Measurements from ENCODE around the gene MIA. TPM values are rescaled to one million over a fixed set of nuclear protein-coding genes. Genes with fewer than 3 reads are reported as not detected.
"Not testable (repeated sequence)": the region's sequence is repeated elsewhere in the genome, so short reads cannot be mapped to it uniquely, and the experiment has no call there.

The MIA gene
- total and polyA plus RNA-seq, 3 experiments from 2014 or later = 0.89 to 1.1 TPM; not detected in 1

DNA sequence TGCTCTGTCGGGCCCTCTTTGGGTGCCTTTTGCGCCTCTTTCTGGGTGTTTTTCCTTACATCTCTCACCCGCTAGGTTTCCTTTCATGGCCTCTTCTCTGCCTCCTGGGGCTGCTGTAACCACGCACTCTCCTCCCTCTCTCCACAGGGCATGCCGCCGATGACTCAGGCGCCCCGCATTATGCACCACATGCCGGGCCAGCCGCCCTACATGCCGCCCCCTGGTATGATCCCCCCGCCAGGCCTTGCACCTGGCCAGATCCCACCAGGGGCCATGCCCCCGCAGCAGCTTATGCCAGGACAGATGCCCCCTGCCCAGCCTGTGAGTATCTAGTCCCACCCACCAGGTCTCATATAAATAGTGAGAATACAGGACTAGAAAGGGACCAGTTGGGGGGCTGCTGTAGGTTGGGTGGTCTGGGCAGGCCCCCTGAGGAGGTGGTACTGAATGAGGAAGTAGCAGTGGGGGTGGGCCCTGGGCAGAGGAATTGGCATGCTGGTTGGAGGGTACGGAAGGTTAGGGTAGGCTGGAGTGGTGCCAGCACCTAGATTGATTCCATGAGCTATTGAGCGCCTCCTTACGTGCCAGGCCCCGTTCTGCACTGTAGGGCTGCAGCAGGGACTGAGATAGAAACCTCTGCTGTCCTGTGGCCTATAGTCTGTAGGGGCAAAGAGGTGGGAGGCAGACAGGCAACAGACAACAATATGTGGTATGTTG lies 12.4 kb upstream of the MIA start:
- H3K36me3 ChIP-seq (ENCODE audit: insufficient read depth, low read length) = peaks cover 65% of the 10 kb centered on the region
- Mint-ChIP-seq H3K27me3 (no peaks in the 10 kb centered on the region), H3K36me3 (peaks cover 25 to 83% (median 35%) of the 10 kb centered on the region in 3 donors), H3K9me3 (no peaks in the 10 kb centered on the region), H3K27ac (peak overlapping the region; percentile 44 to 96 (median 90)), H3K4me3 (peak overlapping the region in 2 of 7 donors; percentile 51 to 80), H3K4me1 (peaks cover 47 to 67% (median 63%) of the 10 kb centered on the region in 3 donors)
- H3K4me1 ChIP-seq (ENCODE audit: insufficient read depth, low read length) = peaks cover 28% of the 10 kb centered on the region
- DNase-seq = no peak
- no peaks in the 10 kb centered on the region for H3K9me3 ChIP-seq (ENCODE audit: low read length)
- H3K27me3 ChIP-seq (ENCODE audit: insufficient read depth, low read length, poor library complexity, severe bottlenecking) = no peaks in the 10 kb centered on the region
- no peak overlapping the region for H3K4me3 ChIP-seq (ENCODE audit: low read length)
- CTCF ChIA-PET = no interaction called here
- H3K27ac ChIP-seq (ENCODE audit: low read depth, low read length) = no peak overlapping the region
- POLR2A ChIA-PET = no interaction called here

DNA sequence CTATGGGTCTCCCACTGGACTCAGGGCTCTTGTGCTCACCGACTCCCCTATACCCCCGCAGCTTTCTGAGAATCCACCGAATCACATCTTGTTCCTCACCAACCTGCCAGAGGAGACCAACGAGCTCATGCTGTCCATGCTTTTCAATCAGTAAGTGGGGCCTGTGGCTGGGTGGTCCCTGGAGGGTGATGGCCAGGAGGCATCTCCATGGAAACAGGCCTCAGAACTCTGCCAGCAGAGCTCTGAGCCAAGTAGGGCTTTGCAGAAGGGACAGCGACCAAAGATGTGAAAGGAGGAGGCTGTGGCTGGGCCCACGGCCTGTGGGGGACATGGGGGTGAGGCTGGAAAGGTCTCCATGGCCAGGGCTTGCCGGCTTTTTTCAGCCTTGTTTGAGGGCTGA lies 11.8 kb upstream of the MIA start:
- peak overlapping the region; percentile 51 to 96 (median 90) for H3K27ac Mint-ChIP-seq
- H3K27me3 Mint-ChIP-seq = no peaks in the 10 kb centered on the region
- Histone ChIP-seq H3K4me1 (ENCODE audit: insufficient read depth, low read length) (peaks cover 28% of the 10 kb centered on the region), H3K27ac (ENCODE audit: low read depth, low read length) (no peak overlapping the region), H3K9me3 (ENCODE audit: low read length) (no peaks in the 10 kb centered on the region), H3K36me3 (ENCODE audit: insufficient read depth, low read length) (peaks cover 65% of the 10 kb centered on the region), H3K4me3 (ENCODE audit: low read length) (no peak overlapping the region), H3K27me3 (ENCODE audit: insufficient read depth, low read length, poor library complexity, severe bottlenecking) (no peaks in the 10 kb centered on the region)
- CTCF ChIA-PET = no interaction called here
- POLR2A ChIA-PET = no interaction called here
- H3K4me1 Mint-ChIP-seq = peaks cover 42 to 62% (median 59%) of the 10 kb centered on the region in 3 donors
- H3K9me3 Mint-ChIP-seq = no peaks in the 10 kb centered on the region
- peak overlapping the region in 1 of 7 donors; percentile 51 for H3K4me3 Mint-ChIP-seq
- no peak for DNase-seq
- peaks cover 21 to 77% (median 31%) of the 10 kb centered on the region in 3 donors for H3K36me3 Mint-ChIP-seq

DNA sequence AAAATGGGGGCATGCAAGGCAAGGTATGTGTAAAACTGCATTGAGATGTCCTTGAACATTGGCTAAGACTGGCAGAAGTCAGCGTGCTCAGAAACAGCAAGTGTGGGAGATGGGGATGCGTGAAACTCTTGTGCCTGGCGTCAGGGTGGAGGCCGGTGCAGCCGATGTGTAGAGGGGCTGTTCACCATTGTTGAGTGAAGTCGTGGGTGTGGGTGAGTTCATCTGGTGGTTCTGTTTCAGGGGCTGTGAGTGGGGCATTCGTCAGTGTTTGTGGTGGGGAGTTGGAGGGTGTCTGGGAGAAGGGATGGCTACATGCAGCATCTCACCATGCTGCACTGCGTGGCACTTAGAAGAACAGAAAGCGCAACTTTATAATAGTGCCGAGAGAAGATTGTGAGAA lies 11.4 kb upstream of the MIA start:
- POLR2A ChIA-PET = interaction anchor here (0.6 kb wide), 1 partner anchor 10 kb away, joined by 3 read pairs; no protein-coding TSS in a partner anchor
- Mint-ChIP-seq H3K4me3 (peak overlapping the region in 4 of 7 donors; percentile 8 to 83 (median 38)), H3K27me3 (no peaks in the 10 kb centered on the region), H3K36me3 (peaks cover 21 to 77% (median 31%) of the 10 kb centered on the region in 3 donors), H3K27ac (peak overlapping the region; percentile 51 to 96 (median 90)), H3K4me1 (peaks cover 42 to 63% (median 59%) of the 10 kb centered on the region in 3 donors), H3K9me3 (no peaks in the 10 kb centered on the region)
- H3K36me3 ChIP-seq (ENCODE audit: insufficient read depth, low read length) = peaks cover 65% of the 10 kb centered on the region
- no peak overlapping the region for H3K4me3 ChIP-seq (ENCODE audit: low read length)
- peaks cover 28% of the 10 kb centered on the region for H3K4me1 ChIP-seq (ENCODE audit: insufficient read depth, low read length)
- no peaks in the 10 kb centered on the region for H3K27me3 ChIP-seq (ENCODE audit: insufficient read depth, low read length, poor library complexity, severe bottlenecking)
- H3K9me3 ChIP-seq (ENCODE audit: low read length) = no peaks in the 10 kb centered on the region
- no peak for DNase-seq
- no peak overlapping the region for H3K27ac ChIP-seq (ENCODE audit: low read depth, low read length)
- CTCF ChIA-PET = no interaction called here

DNA sequence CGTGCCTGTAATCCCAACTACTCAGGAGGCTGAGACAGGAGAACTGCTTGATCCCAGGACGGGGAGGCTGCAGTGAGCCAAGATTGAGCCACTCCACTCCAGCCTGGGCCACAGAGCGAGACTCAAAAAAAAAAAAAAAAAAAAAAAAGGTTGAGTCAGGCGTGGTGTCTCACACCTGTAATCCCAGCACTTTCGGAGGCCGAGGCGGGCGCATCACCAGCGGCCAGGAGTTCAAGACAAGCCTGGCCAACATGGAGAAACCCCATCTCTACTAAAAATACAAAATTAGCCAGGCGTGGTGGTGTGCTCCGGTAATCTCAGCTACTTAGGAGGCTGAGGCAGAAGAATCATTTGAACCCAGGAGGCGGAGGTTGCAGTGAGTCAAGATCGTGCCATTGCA lies 8.9 kb upstream of the MIA start:
- Histone ChIP-seq H3K36me3 (ENCODE audit: insufficient read depth, low read length) (peaks cover 47% of the 10 kb centered on the region), H3K4me1 (ENCODE audit: insufficient read depth, low read length) (peaks cover 33% of the 10 kb centered on the region)
- peaks cover 21 to 66% (median 29%) of the 10 kb centered on the region in 3 donors for H3K36me3 Mint-ChIP-seq
- not testable (repeated sequence) for H3K4me3 ChIP-seq (ENCODE audit: low read length); H3K27ac ChIP-seq (ENCODE audit: low read depth, low read length); H3K9me3 Mint-ChIP-seq; H3K27me3 ChIP-seq (ENCODE audit: insufficient read depth, low read length, poor library complexity, severe bottlenecking); DNase-seq; H3K27me3 Mint-ChIP-seq; H3K9me3 ChIP-seq (ENCODE audit: low read length); H3K4me3 Mint-ChIP-seq
- H3K4me1 Mint-ChIP-seq = peaks cover 45 to 61% (median 57%) of the 10 kb centered on the region in 3 donors
- H3K27ac Mint-ChIP-seq = peak overlapping the region in 2 of 8 donors; percentile 21 to 72
- CTCF ChIA-PET = interaction anchor here (1.0 to 1.6 kb wide), 3 partner anchors 12 to 53 kb away, joined by 3 to 5 read pairs (median 3); partner anchors contain the start of gene RAB4B
- POLR2A ChIA-PET = interaction anchor here (1.2 kb wide), 1 partner anchor 12 kb away, joined by 3 read pairs; the partner anchor contains the start of gene RAB4B

DNA sequence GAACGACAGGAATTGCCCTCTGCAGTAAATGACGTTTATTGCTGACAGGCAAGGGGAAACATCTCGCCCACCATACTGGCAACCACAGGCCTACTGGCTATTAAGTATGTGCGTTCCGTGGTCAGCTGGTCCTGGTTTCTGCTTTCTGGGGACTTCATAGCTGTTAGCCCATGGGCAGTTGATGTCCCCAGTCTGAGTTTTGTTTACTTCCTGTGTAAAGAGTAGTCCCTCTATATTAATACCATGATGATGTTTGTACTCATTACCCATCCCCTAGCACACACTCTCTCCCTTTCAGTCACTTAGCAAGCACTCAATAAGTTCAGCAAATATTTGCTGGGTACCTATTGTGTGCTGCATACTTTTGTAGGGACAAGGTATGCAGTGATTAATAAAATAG lies 6.5 kb upstream of the MIA start:
- POLR2A ChIA-PET = no interaction called here
- no peak overlapping the region for H3K4me3 Mint-ChIP-seq
- H3K36me3 Mint-ChIP-seq = peaks cover 13 to 46% (median 21%) of the 10 kb centered on the region in 3 donors
- Histone ChIP-seq H3K9me3 (ENCODE audit: low read length) (no peaks in the 10 kb centered on the region), H3K4me1 (ENCODE audit: insufficient read depth, low read length) (peaks cover 27% of the 10 kb centered on the region), H3K36me3 (ENCODE audit: insufficient read depth, low read length) (peaks cover 23% of the 10 kb centered on the region), H3K27me3 (ENCODE audit: insufficient read depth, low read length, poor library complexity, severe bottlenecking) (no peaks in the 10 kb centered on the region), H3K27ac (ENCODE audit: low read depth, low read length) (peak overlapping the region; percentile 4), H3K4me3 (ENCODE audit: low read length) (no peak overlapping the region)
- no peaks in the 10 kb centered on the region for H3K9me3 Mint-ChIP-seq
- peak overlapping the region in 2 of 8 donors; percentile 19 to 75 for H3K27ac Mint-ChIP-seq
- no peak for DNase-seq
- CTCF ChIA-PET = interaction anchor here (1.2 kb wide), 1 partner anchor 10 kb away, joined by 3 read pairs; no protein-coding TSS in a partner anchor
- H3K4me1 Mint-ChIP-seq = peaks cover 29 to 38% (median 35%) of the 10 kb centered on the region in 3 donors
- H3K27me3 Mint-ChIP-seq = no peaks in the 10 kb centered on the region

DNA sequence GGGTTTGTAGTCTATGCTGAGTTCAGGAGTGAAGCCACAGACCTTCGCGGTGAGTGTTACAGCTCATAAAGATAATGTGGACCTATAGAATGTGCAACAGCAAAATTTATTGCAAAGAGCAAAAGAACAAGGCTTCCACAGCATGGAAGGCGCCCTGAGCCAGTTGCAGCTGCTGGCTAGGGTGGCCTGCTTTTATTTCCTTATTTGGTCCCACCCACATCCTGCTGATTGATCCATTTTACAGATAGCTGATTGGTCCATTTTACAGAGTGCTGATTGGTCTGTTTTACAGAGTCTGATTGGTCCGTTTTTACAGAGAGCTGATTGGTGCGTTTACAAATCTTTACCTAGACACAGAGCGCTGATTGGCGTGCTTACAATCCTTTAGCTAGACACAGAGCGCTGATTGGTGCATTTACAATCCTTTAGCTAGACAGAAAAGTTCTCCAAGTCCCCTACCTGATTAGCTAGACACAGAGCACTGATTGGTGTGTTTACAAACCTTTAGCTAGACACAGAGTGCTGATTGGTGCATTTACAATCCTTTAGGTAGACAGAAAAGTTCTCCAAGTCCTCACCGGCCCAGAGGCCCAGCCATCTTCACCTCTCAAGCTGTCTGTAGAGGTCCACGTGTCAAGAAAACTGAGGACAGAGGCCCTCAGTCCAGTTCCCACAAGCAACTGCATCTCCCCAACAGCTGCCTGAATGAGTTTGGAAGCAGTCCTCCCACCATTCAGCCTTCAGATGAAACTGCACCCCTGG lies 4.0 kb upstream of the MIA start:
- Mint-ChIP-seq H3K4me1 (peaks cover 13 to 19% (median 13%) of the 10 kb centered on the region in 3 donors), H3K4me3 (peak overlapping the region in 2 of 7 donors; percentile 6 to 49), H3K36me3 (peaks cover 0 to 25% (median 8%) of the 10 kb centered on the region in 3 donors), H3K27ac (peak overlapping the region in 6 of 8 donors; percentile 17 to 86 (median 48))
- DNase-seq = peak in 2 of 5 donors; percentile 32 to 35
- not testable (repeated sequence) for H3K27me3 ChIP-seq (ENCODE audit: insufficient read depth, low read length, poor library complexity, severe bottlenecking); H3K27ac ChIP-seq (ENCODE audit: low read depth, low read length); H3K4me1 ChIP-seq (ENCODE audit: insufficient read depth, low read length); H3K27me3 Mint-ChIP-seq; H3K4me3 ChIP-seq (ENCODE audit: low read length); H3K9me3 ChIP-seq (ENCODE audit: low read length); H3K9me3 Mint-ChIP-seq; H3K36me3 ChIP-seq (ENCODE audit: insufficient read depth, low read length)
- CTCF ChIA-PET = interaction anchor here (0.9 to 1.8 kb wide), 2 partner anchors 11 to 34 kb away, joined by 3 to 6 read pairs; no protein-coding TSS in a partner anchor
- POLR2A ChIA-PET = interaction anchor here (0.5 to 1.2 kb wide), 3 partner anchors 18 to 30 kb away, joined by 3 to 6 read pairs (median 4); partner anchors contain the start of genes ACTMAP and SNRPA

DNA sequence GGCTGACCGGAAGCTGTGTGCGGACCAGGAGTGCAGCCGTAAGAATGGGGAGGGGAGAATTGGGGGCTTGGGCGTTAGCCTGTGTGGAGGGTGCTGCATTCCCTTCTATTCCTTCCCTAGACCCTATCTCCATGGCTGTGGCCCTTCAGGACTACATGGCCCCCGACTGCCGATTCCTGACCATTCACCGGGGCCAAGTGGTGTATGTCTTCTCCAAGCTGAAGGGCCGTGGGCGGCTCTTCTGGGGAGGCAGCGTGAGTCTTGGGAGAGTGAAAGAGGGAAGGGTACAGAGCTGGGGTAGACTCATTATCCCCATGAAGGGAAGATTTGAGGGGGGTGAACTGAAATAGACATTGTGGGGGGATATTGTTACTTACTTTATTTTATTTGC lies 306 bp downstream of the MIA start:
- Mint-ChIP-seq H3K27me3 (peaks cover 0 to 1% of the 10 kb centered on the region in 2 donors), H3K27ac (peak overlapping the region in 5 of 8 donors; percentile 8 to 72 (median 29)), H3K4me1 (peaks cover 36 to 45% (median 36%) of the 10 kb centered on the region in 3 donors), H3K9me3 (no peaks in the 10 kb centered on the region), H3K36me3 (peaks cover 0 to 29% (median 8%) of the 10 kb centered on the region in 3 donors), H3K4me3 (peak overlapping the region in 1 of 7 donors; percentile 36)
- Histone ChIP-seq H3K9me3 (ENCODE audit: low read length) (no peaks in the 10 kb centered on the region), H3K4me3 (ENCODE audit: low read length) (no peak overlapping the region), H3K36me3 (ENCODE audit: insufficient read depth, low read length) (no peaks in the 10 kb centered on the region), H3K27ac (ENCODE audit: low read depth, low read length) (no peak overlapping the region), H3K27me3 (ENCODE audit: insufficient read depth, low read length, poor library complexity, severe bottlenecking) (no peaks in the 10 kb centered on the region), H3K4me1 (ENCODE audit: insufficient read depth, low read length) (peaks cover 36% of the 10 kb centered on the region)
- POLR2A ChIA-PET = interaction anchor here (4.1 kb wide), 1 partner anchor 22 kb away, joined by 110 read pairs; the partner anchor contains the start of genes ACTMAP and SNRPA
- no peak for DNase-seq
- CTCF ChIA-PET = interaction anchor here (0.8 to 3.6 kb wide), 2 partner anchors 12 to 44 kb away, joined by 3 to 28 read pairs; no protein-coding TSS in a partner anchor
